K562 (cell line): Measurements from ENCODE around the gene TFF3. TPM values are rescaled to one million over a fixed set of nuclear protein-coding genes. Genes with fewer than 3 reads are reported as not detected.

ENCODE experiments used
- ATAC-seq: fragments of 200-7000 bp; cut with Tn5 transposase; 3 replicates; pipeline ENCODE4 v1.9.1; 2020; ENCODE audit warnings: moderate library complexity
- BruUV-seq: library from RNA; stranded (reverse); fragments of 400-500 nt; replicated peaks from 2 replicates; lab custom pipeline; 2021; lab: Mats Ljungman, UMichigan
- CTCF ChIA-PET: fragments of 300-600 bp; formaldehyde crosslinking; extraction: SDS; loops from one replicate; lab custom pipeline; 2021; ENCODE audit warnings: low intra/inter-chr PET ratio; lab: Yijun Ruan, JAX
- POLR2A ChIA-PET: fragments of 300-600, 350-650 bp; sonication (Branson Sonifier 250); formaldehyde crosslinking; extraction: SDS; loops from one replicate; lab custom pipeline; 2021; ENCODE audit warnings: antibody characterized with exemption, inconsistent platforms; lab: Yijun Ruan, JAX
- DNase-seq, 4 experiments: peaks; one replicate each; pipeline versions ENCODE4 v3.0.0 to v3.0.0-alpha.2; 2011 to 2018; ENCODE audit warnings: low spot score in 3 of 4, mixed read lengths in 3 of 4; ENCODE audit errors: extremely low read depth in 1 of 4
- FAIRE-seq: peaks from 2 replicates; lab custom pipeline; 2011; peaks lifted over from hg19 to GRCh38; lab: Jason Lieb, UNC
- H2AFZ ChIP-seq: 2 replicates; pipeline ENCODE4 v1.6.0; 2011; ENCODE audit warnings: low read depth, low read length, control low read depth, inconsistent platforms
- H3K27ac ChIP-seq: fragments of 200-600 bp; 3 replicates; pipeline ENCODE4 v1.8.0; 2011; ENCODE audit warnings: low read depth, mild to moderate bottlenecking, control low read depth, inconsistent platforms, low read length, moderate library complexity, mixed read lengths; ENCODE audit errors: extremely low read depth
- H3K27me3 ChIP-seq, 2 experiments: fragments of 300-600 bp in 1 of 2; 2 replicates in 1 of 2; 3 replicates in 1 of 2; pipeline versions ENCODE4 v1.6.0 to v1.8.0; 2011; ENCODE audit warnings: inconsistent platforms in 2 of 2, low read length in 2 of 2, mild to moderate bottlenecking in 1 of 2, mixed read lengths in 1 of 2, moderate library complexity in 1 of 2; ENCODE audit not compliant: control insufficient read depth in 2 of 2, insufficient read depth in 2 of 2
- H3K36me3 ChIP-seq: fragments of 300-600 bp; 3 replicates; pipeline ENCODE4 v1.8.0; 2011; ENCODE audit warnings: mild to moderate bottlenecking, low read length, inconsistent platforms; ENCODE audit not compliant: control insufficient read depth, insufficient read depth
- H3K4me1 ChIP-seq, 2 experiments: fragments of 200-600 bp in 1 of 2; replicated peaks in 1 of 2; 2 replicates in 1 of 2; 3 replicates in 1 of 2; pipeline versions ENCODE4 v1.5.1 to v1.8.0; 2011; ENCODE audit warnings: inconsistent platforms in 2 of 2, low read length in 2 of 2, mild to moderate bottlenecking in 1 of 2, mixed read lengths in 1 of 2, moderate library complexity in 1 of 2; ENCODE audit not compliant: control insufficient read depth in 2 of 2, insufficient read depth in 2 of 2
- H3K4me2 ChIP-seq: 2 replicates; pipeline ENCODE4 v1.6.1; 2011; ENCODE audit warnings: low read length, control low read depth, inconsistent platforms, mixed read lengths; ENCODE audit not compliant: insufficient read depth
- H3K4me3 ChIP-seq: fragments of 200-600 bp; sonication (generic), shearing (Covaris generic); 2 replicates; pipeline ENCODE4 v1.5.1; 2016; ENCODE audit warnings: control low read depth, inconsistent platforms
- H3K79me2 ChIP-seq: fragments of 200-600 bp; 3 replicates; pipeline ENCODE4 v1.8.0; 2011; ENCODE audit warnings: low read length, inconsistent platforms; ENCODE audit not compliant: control insufficient read depth, insufficient read depth
- H3K9ac ChIP-seq, 2 experiments: 2 replicates each; pipeline versions ENCODE4 v1.6.0 to v1.6.1; 2011; ENCODE audit warnings: low read depth in 2 of 2, low read length in 2 of 2, control low read depth in 1 of 2, inconsistent platforms in 1 of 2, mild to moderate bottlenecking in 1 of 2, mixed read lengths in 1 of 2; ENCODE audit not compliant: insufficient read depth in 1 of 2
- H3K9me1 ChIP-seq: one replicate; pipeline ENCODE4 v1.6.0; 2011; ENCODE audit warnings: inconsistent platforms, mild to moderate bottlenecking, low read length, moderate library complexity; ENCODE audit not compliant: control insufficient read depth, insufficient read depth
- H3K9me3 ChIP-seq: replicated peaks from 2 replicates; pipeline ENCODE4 v1.5.1; 2011; ENCODE audit warnings: low read depth, low read length, inconsistent platforms; ENCODE audit not compliant: control insufficient read depth, insufficient read depth
- H4K20me1 ChIP-seq: replicated peaks from 2 replicates; pipeline ENCODE4 v1.6.1; 2011; ENCODE audit warnings: low read length, inconsistent platforms, mixed read lengths; ENCODE audit not compliant: control insufficient read depth, insufficient read depth
- ESRRB ChIP-seq: fragments of 250-450 bp; sonication (Bioruptor Pico); IDR thresholded peaks from 2 replicates; pipeline ENCODE4 v1.5.0; 2020; ENCODE audit warnings: mild to moderate bottlenecking, moderate library complexity, borderline replicate concordance
- IFI16 ChIP-seq: fragments of 250-450 bp; sonication (Bioruptor Pico); IDR thresholded peaks from 2 replicates; pipeline ENCODE4 v2.1.2; 2022; ENCODE audit warnings: mild to moderate bottlenecking, inconsistent platforms
- ZNF644 ChIP-seq: fragments of 200-800 bp; sonication (Bioruptor generic); IDR thresholded peaks from 2 replicates; pipeline ENCODE4 v1.6.1; 2016; ENCODE audit warnings: low read depth, missing genetic modification characterization, missing compliant biosample characterization
- WGBS: fragments of 100-300 bp; shearing (Covaris generic); methylation state at CpG from one replicate; pipeline ENCODE4 v1.1.6; 2016; ENCODE audit warnings: low coverage, mixed read lengths; ENCODE audit not compliant: insufficient coverage; ENCODE audit errors: missing lambda C conversion rate; 5-methylcytosine and 5-hydroxymethylcytosine counted together
- in situ Hi-C: fragments of 300-500 bp; cut with MboI; formaldehyde crosslinking; loops from 4 replicates; pipeline ENCODE4 v1.15.0; 2018; ENCODE audit warnings: inconsistent platforms, mixed read lengths
- intact Hi-C: fragments of 100-400 bp; cut with micrococcal nuclease; formaldehyde crosslinking; loops from 2 replicates; pipeline ENCODE4 v1.14.2; 2022
- polyA plus RNA-seq, 8 experiments: library from polyadenylated mRNA; depleted of rRNA in 4 of 8; stranded (reverse) in 5 of 8; unstranded in 3 of 8; fragments of >200 nt; fragmentation: Nextera tagmentation in 2 of 8; fragmentation: Illumina TruSeq in 1 of 8; extraction: Ambion mirVana in 2 of 8; extraction: Trizol in 1 of 8; gene quantifications; 2 replicates each; pipeline versions ENCODE4 v1.2.1 to v1.2.3, GENCODE V29; 2011 to 2014; ENCODE audit warnings: inconsistent platforms in 1 of 8, missing spikeins in 1 of 8
- total RNA-seq, 7 experiments: library from RNA; depleted of rRNA in 6 of 7; stranded (reverse); fragments of >200 nt in 6 of 7; fragmentation: Illumina TruSeq in 2 of 7; extraction: Trizol in 2 of 7; gene quantifications; 2 replicates each; pipeline versions ENCODE4 v1.2.1 to v1.2.3, GENCODE V29; 2011 to 2021; ENCODE audit warnings: low replicate concordance in 1 of 7
- TF ChIP-seq, protein P1 (sequence below): sonication (generic); formaldehyde crosslinking; IDR thresholded peaks from 2 replicates; pipeline ENCODE4 v1.8.0; 2022; ENCODE audit warnings: missing genetic modification reagents, mild to moderate bottlenecking, borderline replicate concordance

TFF3 gene
- total and polyA plus RNA-seq, 9 of the 15 experiments (the other 6 are each of a cell fraction or from before 2014, with no cell fraction given) = 0.78 TPM; not detected in 8

DNA sequence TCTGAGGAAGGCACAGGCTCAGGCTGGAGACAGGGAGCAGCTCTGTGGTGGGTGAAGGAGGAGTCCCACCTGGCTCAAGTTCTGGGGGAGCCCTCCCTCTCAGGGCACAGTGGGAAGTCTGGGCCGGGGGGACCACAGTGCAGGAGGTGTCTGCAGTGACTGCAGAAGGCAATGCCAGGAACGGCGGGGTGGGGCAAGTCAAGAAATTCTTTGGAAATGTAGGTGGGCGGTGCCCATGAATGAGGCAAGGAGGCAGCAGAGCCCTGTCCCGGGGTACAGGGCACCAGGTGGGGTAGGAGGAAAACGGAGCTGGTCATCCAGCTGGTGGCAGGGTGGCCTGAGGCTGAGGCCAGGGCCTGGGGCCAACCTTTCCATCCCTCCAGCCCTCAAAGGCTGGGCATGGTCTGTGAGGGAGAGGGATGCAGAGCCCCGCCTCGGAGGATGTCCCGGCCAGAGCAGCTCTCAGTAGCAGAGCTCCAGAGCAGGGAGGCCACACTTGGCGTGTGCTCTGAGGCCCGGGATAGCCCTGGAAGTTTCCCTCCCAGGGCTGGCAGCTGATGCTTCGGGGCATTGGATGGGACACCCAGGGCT, 4.7 kb downstream of the TFF3 start:
- Histone ChIP-seq H3K9me3 (no peaks in the 10 kb centered on the region), H3K9me1 (no peaks in the 10 kb centered on the region), H3K36me3 (no peaks in the 10 kb centered on the region), H3K27me3 (peaks cover 42 to 93% of the 10 kb centered on the region in 2 experiments), H3K4me3 (no peak overlapping the region), H3K4me1 (peaks cover 0 to 13% of the 10 kb centered on the region in 2 experiments; a peak in 2 of 5 replicates), H2AFZ (no peak overlapping the region), H3K79me2 (no peaks in the 10 kb centered on the region), H3K9ac (no peak overlapping the region), H3K4me2 (no peak overlapping the region), H4K20me1 (peaks cover 26% of the 10 kb centered on the region), H3K27ac (no peak overlapping the region)
- BruUV-seq = no TSS peak
- intact Hi-C loops (no loop called here), in situ Hi-C loops (loop anchor here (10.0 kb wide), 1 partner anchor 134 kb away; no protein-coding TSS in a partner anchor)
- DNase-seq (no peak), FAIRE-seq (no peak), ATAC-seq (no peak)
- POLR2A ChIA-PET = interaction anchor here (0.5 to 0.7 kb wide), 3 partner anchors 9 to 34 kb away, joined by 3 read pairs; no protein-coding TSS in a partner anchor
- CTCF ChIA-PET = interaction anchor here (0.6 to 2.5 kb wide), 4 partner anchors 12 to 1028 kb away, joined by 3 to 33 read pairs (median 4); no protein-coding TSS in a partner anchor
- WGBS = 3% methylated on average over 11 of the region's 12 CpGs
- TF ChIP-seq ZNF644 (tag) (no peak), IFI16 (CRISPR knock-in tag) (no peak), ESRRB (CRISPR knock-in tag) (no peak)
- TF ChIP-seq, protein P1, sequence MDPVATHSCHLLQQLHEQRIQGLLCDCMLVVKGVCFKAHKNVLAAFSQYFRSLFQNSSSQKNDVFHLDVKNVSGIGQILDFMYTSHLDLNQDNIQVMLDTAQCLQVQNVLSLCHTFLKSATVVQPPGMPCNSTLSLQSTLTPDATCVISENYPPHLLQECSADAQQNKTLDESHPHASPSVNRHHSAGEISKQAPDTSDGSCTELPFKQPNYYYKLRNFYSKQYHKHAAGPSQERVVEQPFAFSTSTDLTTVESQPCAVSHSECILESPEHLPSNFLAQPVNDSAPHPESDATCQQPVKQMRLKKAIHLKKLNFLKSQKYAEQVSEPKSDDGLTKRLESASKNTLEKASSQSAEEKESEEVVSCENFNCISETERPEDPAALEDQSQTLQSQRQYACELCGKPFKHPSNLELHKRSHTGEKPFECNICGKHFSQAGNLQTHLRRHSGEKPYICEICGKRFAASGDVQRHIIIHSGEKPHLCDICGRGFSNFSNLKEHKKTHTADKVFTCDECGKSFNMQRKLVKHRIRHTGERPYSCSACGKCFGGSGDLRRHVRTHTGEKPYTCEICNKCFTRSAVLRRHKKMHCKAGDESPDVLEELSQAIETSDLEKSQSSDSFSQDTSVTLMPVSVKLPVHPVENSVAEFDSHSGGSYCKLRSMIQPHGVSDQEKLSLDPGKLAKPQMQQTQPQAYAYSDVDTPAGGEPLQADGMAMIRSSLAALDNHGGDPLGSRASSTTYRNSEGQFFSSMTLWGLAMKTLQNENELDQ (CRISPR knock-in tag) = no peak
